Testis (tissue), 3 donors: ENCODE data around the gene HAUS7. TPM values are rescaled to one million over a fixed set of nuclear protein-coding genes. Genes with fewer than 3 reads are reported as not detected.

Experiments
- DNase-seq: peaks from one replicate; pipeline ENCODE4 v3.0.0-alpha.2; 2019
- H3K27ac ChIP-seq, 2 donors: fragments of 200-600 bp; sonication (generic); one replicate each; pipeline ENCODE4 v1.5.1; 2019
- H3K27me3 ChIP-seq: fragments of 200-600 bp; sonication (generic); one replicate; pipeline ENCODE4 v1.5.1; 2019
- H3K36me3 ChIP-seq: fragments of 200-600 bp; sonication (generic); one replicate; pipeline ENCODE4 v1.5.1; 2017; ENCODE audit warnings: low read depth; ENCODE audit errors: missing control alignments
- H3K4me1 ChIP-seq: fragments of 200-600 bp; sonication (generic); one replicate; pipeline ENCODE4 v1.5.1; 2019
- H3K4me3 ChIP-seq, 2 donors: fragments of 200-600 bp; sonication (generic); one replicate each; pipeline ENCODE4 v1.5.1; 2017 to 2019
- H3K9me3 ChIP-seq: fragments of 200-600 bp; sonication (generic); one replicate; pipeline ENCODE4 v1.5.1; 2017
- CTCF ChIP-seq, 3 experiments: fragments of 450-650 bp in 2 of 3; fragments of 200-600 bp in 1 of 3; sonication (generic) in 1 of 3; IDR thresholded peaks; one replicate each; pipeline ENCODE4 v1.5.1; 2016 to 2019; ENCODE audit warnings: antibody characterized with exemption in 3 of 3, mild to moderate bottlenecking in 2 of 3, moderate library complexity in 1 of 3
- POLR2A ChIP-seq: fragments of 450-650 bp; IDR thresholded peaks from one replicate; pipeline ENCODE4 v1.6.1; 2017; ENCODE audit warnings: antibody characterized with exemption, mild to moderate bottlenecking, moderate library complexity
- WGBS, 2 donors: methylation state at CpG; one replicate each; pipeline ENCODE4 v1.1.5; 2018; 5-methylcytosine and 5-hydroxymethylcytosine counted together
- intact Hi-C: fragments of 100-400 bp; cut with DNase I; formaldehyde crosslinking; loops from one replicate; pipeline ENCODE4 v1.15.1; 2023; ENCODE audit warnings: low total_unique reads
- polyA plus RNA-seq: library from polyadenylated mRNA; stranded (reverse); fragments of 350-450 nt; fragmentation: Illumina TruSeq; extraction: RNeasy Lipid Tissue Mini Kit (QIAGEN cat#74804); gene quantifications from one replicate; pipeline ENCODE4 v1.2.3, GENCODE V29; 2014; ENCODE audit warnings: low read depth, low replicate concordance; ENCODE audit not compliant: insufficient read depth
- total RNA-seq, 2 donors: library from RNA; depleted of rRNA; stranded (reverse); fragments of >200 nt; gene quantifications; one replicate each; pipeline ENCODE4 v1.2.3, GENCODE V29; 2016

Gene HAUS7
- total and polyA plus RNA-seq, 3 donors from 2014 or later: 18.0 to 35.2 (median 34.0) TPM

GRCh38 chrX:153516073-153516472 is 45.7 kb upstream of the HAUS7 start:
- H3K4me3 ChIP-seq: no peak overlapping the region
- H3K4me1 ChIP-seq: no peaks in the 10 kb centered on the region
- intact Hi-C loops: no loop called here
- TF ChIP-seq CTCF (IDR thresholded peaks at IDR 0.05) (no peak), POLR2A (no peak)
- H3K27ac ChIP-seq: no peak overlapping the region
- no peaks in the 10 kb centered on the region for H3K27me3 ChIP-seq
- no peaks in the 10 kb centered on the region for H3K36me3 ChIP-seq
- 44 to 59% methylated on average over 8 to 9 of the region's 9 CpGs for WGBS, 2 donors
- H3K9me3 ChIP-seq: no peaks in the 10 kb centered on the region
- DNase-seq: no peak

- H3K9me3 ChIP-seq: no peaks in the 10 kb centered on the region
- WGBS, 2 donors: 92% methylated on average over 5 of the region's 8 CpGs; no CpG with 5 or more reads in 1 of the 2 donors
- H3K27me3 ChIP-seq: no peaks in the 10 kb centered on the region
- intact Hi-C loops: no loop called here
- TF ChIP-seq POLR2A (no peak), CTCF (IDR thresholded peaks at IDR 0.05) (no peak)
- H3K4me3 ChIP-seq: no peak overlapping the region
- H3K36me3 ChIP-seq: no peaks in the 10 kb centered on the region
- DNase-seq: no peak
- no peaks in the 10 kb centered on the region for H3K4me1 ChIP-seq
- no peak overlapping the region for H3K27ac ChIP-seq
Observed at GRCh38 chrX:153515435-153515834, 45.1 kb upstream of the HAUS7 start.

GRCh38 chrX:153514259-153514658 is 43.9 kb upstream of the HAUS7 start:
- Histone ChIP-seq H3K27ac (no peak overlapping the region), H3K36me3 (no peaks in the 10 kb centered on the region), H3K4me3 (no peak overlapping the region), H3K27me3 (no peaks in the 10 kb centered on the region), H3K9me3 (no peaks in the 10 kb centered on the region), H3K4me1 (no peaks in the 10 kb centered on the region)
- 75 to 90% methylated on average over 4 to 9 of the region's 9 CpGs for WGBS, 2 donors
- TF ChIP-seq CTCF (IDR thresholded peaks at IDR 0.05) (no peak), POLR2A (no peak)
- no peak for DNase-seq
- intact Hi-C loops: no loop called here

- intact Hi-C loops: no loop called here
- Histone ChIP-seq H3K36me3 (no peaks in the 10 kb centered on the region), H3K27me3 (no peaks in the 10 kb centered on the region), H3K27ac (no peak overlapping the region), H3K4me3 (no peak overlapping the region), H3K4me1 (no peaks in the 10 kb centered on the region), H3K9me3 (no peaks in the 10 kb centered on the region)
- no peak for DNase-seq
- 53 to 69% methylated on average over 4 of the region's 5 CpGs for WGBS, 2 donors
- TF ChIP-seq CTCF (IDR thresholded peaks at IDR 0.05) (no peak), POLR2A (no peak)
Observed at GRCh38 chrX:153513265-153513664, 42.9 kb upstream of the HAUS7 start.

- H3K27me3 ChIP-seq: no peaks in the 10 kb centered on the region
- intact Hi-C loops: no loop called here
- DNase-seq: no peak
- no peaks in the 10 kb centered on the region for H3K9me3 ChIP-seq
- WGBS, 2 donors: 53 to 57% methylated on average over 3 of the region's 3 CpGs
- TF ChIP-seq POLR2A (no peak), CTCF (IDR thresholded peaks at IDR 0.05) (no peak)
- H3K27ac ChIP-seq: no peak overlapping the region
- no peak overlapping the region for H3K4me3 ChIP-seq
- H3K4me1 ChIP-seq: no peaks in the 10 kb centered on the region
- no peaks in the 10 kb centered on the region for H3K36me3 ChIP-seq
Observed at GRCh38 chrX:153512501-153512893, 42.1 kb upstream of the HAUS7 start.
